Left kidney (tissue), 8 donors: ENCODE results near the gene SLC13A4. TPM values are rescaled to one million over a fixed set of nuclear protein-coding genes. Genes with fewer than 3 reads are reported as not detected.
"Not testable (repeated sequence)": the region's sequence is repeated elsewhere in the genome, so short reads cannot be mapped to it uniquely, and the experiment has no call there.

Source experiments
- DNase-seq: peaks from one replicate; pipeline ENCODE4 v3.0.0-alpha.2; 2013
- long read RNA-seq, 8 donors: transcript quantifications; one replicate each; lab custom pipeline, GENCODE V29; 2026
- polyA plus RNA-seq: library from polyadenylated mRNA; unstranded; fragments of 120-200 nt; gene quantifications from one replicate; pipeline ENCODE4 v1.2.1, GENCODE V29; 2013; ENCODE audit not compliant: insufficient read length

SLC13A4 gene, protein sequence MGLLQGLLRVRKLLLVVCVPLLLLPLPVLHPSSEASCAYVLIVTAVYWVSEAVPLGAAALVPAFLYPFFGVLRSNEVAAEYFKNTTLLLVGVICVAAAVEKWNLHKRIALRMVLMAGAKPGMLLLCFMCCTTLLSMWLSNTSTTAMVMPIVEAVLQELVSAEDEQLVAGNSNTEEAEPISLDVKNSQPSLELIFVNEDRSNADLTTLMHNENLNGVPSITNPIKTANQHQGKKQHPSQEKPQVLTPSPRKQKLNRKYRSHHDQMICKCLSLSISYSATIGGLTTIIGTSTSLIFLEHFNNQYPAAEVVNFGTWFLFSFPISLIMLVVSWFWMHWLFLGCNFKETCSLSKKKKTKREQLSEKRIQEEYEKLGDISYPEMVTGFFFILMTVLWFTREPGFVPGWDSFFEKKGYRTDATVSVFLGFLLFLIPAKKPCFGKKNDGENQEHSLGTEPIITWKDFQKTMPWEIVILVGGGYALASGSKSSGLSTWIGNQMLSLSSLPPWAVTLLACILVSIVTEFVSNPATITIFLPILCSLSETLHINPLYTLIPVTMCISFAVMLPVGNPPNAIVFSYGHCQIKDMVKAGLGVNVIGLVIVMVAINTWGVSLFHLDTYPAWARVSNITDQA
- 6.2 TPM for polyA plus RNA-seq
- long read RNA-seq, donor 1, result 0 reads
- long read RNA-seq, donor 2, result 0 reads
- long read RNA-seq, donor 3, result 0 reads
- long read RNA-seq, donor 4, result 0 reads
- long read RNA-seq, donor 5, result 0 reads
- long read RNA-seq, donor 6, result 0 reads
- long read RNA-seq, donor 7, result 0 reads
- long read RNA-seq, donor 8, result 0 reads

DNA sequence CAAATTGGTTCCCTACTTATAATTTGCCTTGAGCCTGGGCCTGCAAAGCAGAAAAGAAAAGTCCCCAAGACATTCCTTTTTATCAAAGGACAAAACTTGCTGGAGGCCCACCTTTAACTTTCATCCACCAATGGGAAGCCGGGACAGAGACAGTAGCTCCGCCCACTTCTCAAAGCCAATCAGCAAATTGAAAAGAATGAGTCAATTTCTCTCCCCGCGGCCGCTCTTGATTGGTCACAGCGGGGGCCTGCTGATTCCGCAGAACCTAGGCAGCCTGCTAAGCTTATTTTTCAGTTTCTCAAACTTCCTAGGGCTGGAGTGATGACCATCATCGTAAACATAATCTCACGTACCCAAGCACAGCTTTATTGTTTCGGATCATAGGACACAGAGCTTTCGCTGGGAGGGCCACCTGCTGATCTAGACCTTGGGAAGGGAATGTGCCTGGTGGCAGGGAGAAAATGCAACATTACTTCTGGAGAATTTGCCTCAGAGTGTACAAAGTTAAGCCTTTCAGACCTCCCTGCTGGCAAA, at the start of gene SLC13A4:
TSS of gene SLC13A4 (minus strand) at position 51 of the 534 bp plus-strand sequence. CDS start 690 bp downstream, outside the sequence.
- DNase-seq, result no peak

DNA sequence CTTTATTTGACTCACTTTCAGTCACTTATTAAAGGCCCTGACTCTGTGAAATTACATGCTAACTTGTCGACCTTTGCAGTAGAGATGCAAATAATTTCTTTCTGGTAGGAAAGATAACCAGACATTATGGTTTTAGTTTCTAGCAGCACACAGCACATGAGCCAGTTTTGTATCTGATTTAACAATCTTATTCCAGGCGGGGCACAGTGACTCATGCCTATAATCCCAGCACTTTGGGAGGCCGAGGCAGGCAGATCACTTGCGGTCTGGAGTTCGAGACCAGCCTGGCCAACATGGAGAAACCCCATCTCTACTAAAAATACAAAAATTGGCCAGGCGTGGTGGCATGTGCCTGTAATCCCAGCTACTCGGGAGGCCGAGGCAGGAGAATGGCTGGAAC, 47.9 kb upstream of the SLC13A4 start:
- DNase-seq, result not testable (repeated sequence)

DNA sequence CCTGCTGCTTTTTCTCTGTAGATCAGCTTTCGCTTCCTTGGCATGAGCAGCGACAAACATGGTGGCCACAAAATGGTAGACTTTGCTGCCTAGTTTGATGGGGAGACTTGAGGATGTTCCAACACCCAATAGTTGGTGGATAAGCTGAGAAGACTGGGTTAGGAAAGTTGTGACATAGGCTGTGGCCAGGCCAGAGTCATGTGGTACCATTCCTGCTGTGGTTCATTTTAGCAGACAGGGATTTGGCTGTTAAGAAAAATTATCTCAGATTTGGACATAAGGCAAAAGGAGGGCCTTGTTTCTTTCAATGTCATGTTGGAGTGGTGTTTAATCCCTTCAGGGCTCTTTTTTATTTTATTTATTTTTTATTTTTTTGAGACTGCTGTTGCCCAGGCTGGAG, 47.2 kb upstream of the SLC13A4 start:
- no peak for DNase-seq

DNA sequence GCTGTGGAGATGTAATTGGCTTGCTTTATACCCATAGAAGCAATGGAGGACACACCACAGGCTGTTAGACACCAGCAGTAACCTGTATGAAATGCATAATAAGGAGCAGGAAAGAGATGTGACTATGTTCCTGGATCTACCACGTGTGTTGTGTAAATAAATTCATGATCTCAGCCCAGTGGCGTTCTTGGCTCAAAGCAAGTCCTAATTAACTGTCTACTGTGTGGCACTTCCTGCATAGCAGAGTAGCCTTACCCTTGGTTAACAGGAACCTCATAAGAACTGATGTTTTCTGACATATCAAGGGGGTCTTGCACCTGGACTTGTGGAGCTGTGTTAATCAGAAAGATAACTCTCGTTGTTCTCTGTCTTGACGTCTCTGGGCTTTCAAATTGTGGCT, 46.3 kb upstream of the SLC13A4 start:
- DNase-seq, result no peak

DNA sequence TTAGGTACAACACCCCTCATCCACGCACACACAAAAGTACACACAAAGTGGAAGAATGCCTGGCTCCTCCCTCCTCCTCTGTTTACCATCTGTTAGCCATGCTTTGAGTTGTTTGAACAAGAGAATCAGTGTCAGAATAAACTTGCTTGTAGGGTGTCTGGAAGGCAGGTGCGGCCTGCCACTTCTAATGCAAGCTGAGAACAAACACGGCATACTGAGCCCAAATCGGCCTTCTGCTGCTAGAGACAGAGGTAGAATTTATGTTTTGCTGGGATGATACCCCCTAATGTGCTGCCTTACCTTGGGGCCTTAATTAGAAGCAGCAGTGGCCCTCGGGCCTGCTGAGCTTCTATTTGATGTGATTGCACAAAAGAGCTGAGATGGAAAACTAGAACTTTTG, 45.5 kb upstream of the SLC13A4 start:
- DNase-seq, result no peak

DNA sequence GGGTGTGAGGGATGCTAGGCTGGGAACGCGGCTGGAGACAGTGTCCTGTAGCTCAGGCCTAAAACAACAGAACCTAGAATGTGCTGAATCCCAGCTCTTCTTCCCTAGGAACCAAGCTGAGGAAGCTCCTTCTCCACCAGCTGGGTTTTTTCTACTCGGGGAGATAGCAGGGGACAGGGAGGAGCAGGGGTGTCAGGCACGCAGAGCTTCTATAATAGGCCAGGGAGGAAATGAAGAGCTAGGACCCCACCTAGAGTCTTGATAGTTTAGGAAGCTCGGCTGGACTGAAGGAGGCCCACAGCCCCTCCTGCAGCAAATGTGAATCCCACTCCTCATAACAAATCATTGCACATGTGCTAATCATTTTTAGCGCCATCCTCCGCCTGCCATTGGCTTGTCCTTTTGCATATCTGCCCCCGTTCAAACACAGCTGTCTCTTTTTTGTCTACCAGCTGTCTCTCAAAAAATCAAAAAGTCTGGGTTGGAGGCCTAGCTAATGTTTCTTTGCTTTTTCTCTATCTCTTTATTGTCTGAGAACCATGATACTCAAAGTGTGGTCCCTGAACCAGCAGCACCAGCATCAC, 44.7 kb upstream of the SLC13A4 start:
- DNase-seq, result peak; percentile 4

DNA sequence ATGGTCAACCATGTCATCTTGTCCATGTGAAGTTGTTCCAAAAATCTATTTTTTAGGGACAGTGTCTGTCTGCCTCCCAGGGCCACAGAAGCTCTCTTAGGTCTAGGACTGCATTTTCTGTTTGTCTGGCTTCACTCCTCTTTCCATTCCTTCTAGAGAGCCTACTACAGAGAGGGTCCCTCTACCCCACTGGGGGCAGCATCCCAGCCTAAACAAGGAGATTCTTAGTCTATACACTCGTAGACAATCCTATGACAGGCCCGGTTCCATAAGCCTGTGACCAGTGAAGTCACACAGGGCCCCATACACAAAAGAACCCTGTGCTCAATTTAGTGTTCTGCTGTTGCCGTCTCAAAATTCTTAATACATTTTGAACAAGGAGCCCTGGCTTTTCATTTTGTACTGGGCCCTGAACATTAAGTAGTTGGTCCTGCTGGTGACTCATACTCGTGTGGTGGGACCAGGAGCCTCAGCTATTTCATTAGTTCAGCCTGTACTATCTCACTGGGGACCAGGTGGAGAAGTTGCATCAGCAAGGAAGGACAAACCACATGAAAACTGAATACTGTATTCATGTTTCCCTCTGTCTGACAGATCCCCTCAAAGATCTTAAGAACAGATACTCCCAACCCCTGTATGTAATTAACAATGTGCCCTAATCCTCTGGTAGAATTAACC, 44.1 kb upstream of the SLC13A4 start:
- no peak for DNase-seq

DNA sequence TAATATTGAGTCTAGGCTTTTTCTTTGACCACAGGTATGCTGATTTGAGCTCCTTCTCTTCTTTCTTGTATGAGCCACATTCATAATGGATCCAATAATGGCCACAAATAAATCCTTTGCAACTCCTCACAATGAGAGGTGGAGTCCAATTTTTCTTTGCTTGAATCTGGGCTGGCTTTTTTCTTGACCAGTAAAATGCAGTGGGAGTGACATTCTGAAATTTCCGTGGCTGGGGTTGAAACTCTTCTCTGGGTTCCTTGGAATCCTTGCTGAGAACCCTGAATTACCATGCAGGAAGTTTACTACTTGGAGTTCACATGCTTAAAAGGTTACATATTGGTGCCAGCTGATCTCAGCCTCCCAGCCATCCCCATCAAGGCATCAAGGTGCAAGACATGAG, 43.1 kb upstream of the SLC13A4 start:
- no peak for DNase-seq

DNA sequence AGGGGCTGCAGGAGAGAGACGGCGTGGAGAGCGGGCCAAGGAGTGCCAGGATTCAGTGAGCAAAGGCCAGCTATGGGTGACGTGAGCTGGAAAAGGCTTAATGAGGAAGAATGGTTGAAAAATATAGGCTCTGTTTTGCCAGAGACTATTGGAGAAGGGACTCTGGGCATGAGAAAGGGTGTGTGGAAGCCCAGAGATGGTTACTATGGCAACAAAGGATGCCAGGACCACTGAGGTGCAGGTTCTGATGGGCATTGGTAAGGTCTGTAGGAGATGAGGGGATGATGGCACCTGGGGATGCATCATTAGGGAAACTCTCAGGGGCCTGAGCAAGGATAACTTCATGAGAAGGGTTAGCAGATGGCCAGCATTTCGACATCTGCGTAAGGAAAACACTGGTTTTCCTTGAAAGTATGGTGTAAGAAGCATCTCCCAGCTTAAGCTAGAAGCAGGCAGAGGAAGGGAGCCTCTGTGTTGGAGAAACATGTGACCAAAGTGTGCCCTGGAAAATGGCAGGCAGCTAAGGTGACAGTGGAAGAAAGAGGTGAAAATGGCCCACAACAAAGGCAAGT, 42.2 kb upstream of the SLC13A4 start:
- no peak for DNase-seq

DNA sequence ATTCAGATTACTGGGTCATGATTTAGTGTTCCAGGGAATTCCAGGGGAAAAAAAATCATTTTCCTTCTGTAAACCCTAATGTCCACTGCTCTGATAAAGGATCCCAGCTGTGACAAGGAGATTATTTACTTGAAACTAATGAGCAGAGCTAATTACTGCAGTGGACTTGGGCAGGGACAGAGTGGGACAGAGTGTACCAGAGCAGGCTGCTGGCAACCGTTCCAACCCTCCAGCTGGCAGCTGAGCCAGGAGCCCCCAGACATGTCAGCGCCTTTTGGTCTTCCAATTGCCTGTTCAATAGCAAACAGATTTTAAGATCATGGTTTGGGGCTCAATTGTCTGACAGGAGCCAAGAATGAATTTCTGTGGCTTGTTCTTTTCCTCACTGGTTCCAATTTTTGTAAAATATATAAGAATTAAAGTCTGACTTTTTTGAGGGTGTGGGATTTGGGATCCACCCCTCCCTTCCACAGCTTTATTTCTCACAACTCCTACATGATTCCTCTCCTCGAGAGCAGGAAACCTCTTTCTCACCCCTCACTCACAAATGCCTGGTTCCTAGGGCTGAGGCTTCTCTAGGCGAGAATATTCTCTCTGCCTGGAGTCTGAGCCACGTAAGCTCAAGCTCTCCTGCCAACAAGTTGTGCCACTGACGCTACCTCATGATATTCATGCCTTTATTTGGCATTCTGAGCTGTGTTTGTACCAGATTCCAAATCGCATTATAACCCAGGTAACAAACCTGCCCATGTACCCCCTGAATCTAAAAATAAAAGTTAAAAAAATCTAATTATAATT, 41.2 kb upstream of the SLC13A4 start:
- no peak for DNase-seq

DNA sequence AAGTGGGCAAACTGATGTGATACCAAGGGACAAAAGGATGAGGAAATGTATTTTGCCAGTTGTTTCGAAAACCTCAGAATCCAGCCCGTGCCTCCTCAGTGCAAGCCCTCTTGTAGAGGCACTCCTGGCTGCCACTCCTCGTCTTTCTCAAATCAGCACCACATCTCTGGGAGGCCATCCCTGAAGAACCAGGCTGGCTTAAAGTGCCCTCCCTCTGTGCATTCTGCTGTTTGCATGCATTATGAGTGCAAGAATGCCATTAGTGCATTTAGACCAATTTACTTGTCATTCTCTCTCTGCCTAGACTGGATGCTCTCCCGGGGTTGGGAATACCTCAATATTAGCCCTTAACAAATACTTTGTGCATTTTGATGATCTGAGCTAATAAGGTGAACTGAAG, 40.5 kb upstream of the SLC13A4 start:
- DNase-seq, result no peak

DNA sequence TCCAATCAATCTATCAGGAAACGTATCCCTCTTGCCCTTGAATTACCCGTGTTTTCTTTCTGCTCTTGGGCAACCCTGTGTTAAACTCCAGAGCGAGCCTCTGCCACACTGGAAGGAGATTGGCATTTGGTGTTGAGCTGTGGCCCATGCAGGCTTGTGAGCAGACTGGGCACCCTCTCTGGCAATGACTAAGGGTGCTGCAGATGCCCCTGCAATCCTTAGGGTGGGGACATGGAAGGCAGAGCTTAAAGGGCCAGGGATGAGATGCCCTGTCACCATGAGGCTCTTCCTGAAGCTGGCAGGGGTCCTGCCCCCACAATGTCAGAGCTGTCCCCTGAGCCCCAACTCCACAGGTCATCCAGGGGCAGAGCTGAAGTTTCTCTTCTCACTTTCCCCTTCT, 40.1 kb upstream of the SLC13A4 start:
- DNase-seq, result no peak

DNA sequence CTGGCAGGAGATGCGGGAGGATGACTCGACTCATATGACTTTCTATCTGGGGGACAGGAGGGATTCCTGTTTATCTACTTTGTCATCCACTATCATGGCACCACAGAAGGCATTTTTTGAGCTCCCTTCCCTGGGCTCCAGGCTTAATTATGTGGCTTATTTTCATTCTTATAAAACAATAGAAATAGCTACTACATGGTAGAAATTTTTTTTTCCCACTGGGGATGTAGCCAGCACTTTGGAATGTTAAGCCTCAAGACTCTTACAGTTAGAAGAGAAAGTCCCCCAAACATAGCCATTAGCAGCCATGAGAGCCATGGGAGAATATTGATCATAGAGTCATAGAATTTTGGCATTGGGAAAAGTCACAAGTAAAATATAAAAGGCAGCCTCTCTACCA, 35.3 kb upstream of the SLC13A4 start:
- no peak for DNase-seq

DNA sequence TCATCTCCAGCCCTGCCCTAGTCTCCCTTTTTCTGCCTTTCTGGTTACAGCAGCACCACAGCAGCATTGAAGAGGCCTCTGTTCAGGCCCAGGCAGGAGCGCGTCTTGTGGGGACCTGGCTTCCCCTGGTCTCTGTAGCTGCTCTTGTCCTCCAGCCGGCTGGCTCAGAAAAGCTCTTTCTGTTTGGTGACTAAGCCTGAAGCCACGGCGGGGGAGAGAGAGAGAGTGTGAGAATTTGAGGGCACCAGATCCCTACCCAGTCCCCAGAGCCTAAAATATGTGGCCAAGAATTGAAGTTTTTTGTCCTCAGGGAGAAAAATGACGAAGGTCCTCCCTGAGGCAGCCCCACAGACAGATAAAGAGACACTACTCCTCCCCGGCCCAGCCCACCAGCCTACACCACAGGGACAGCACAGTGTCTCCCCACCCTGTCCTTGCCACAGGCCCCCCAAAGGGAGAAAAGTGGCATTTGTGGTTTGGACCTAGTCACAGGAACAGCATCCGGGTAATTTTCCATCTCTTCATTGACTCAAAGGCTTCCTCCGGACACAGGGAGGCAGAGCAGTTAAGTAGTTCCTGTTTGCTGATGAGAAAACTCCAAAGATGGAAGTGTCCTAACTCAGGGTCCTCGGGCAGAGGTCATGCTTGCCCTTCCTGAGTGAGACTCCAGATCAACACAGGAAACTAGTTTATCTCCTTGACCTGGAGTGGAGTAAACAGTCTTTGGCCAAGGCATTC, 33.9 kb upstream of the SLC13A4 start:
- no peak for DNase-seq

DNA sequence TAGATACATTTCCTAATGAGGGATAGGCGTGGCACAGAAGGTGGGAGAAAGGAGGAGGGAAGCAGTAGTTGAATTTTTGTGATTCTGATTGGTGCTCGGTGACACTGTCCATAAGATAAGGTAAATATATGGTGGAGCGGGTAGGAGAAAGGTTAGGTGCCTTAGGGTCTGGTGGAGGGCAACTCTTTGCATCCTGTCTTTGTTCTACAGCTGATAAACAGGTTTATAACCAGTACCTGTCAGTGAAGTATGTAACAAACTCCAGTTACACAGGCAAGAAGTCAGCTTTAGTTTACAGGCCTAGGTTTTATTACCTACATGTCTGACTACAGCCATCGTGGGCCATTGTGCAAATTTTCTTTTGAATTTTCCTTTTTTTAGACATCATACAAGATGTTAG, 31.5 kb upstream of the SLC13A4 start:
- DNase-seq, result no peak

DNA sequence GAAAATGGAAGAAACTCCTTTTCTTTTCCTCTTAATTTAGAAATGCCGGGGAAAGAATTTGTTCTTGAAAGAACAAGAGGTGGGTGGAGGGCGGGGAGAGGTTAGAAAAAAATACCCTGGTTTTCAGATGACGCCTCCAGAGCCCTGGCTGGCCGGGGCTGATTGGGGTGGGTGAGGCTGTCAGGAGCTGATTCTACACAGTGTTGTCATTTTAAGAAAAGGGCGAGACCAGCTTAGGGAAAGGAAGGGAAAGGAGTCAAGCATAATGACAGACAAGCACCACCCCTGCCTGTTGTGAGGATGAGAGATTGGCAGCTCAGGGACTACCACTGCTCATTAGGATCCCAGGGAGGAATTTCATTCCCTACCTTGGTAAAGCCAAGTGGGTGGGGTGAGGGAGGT, 30.5 kb upstream of the SLC13A4 start:
- no peak for DNase-seq

DNA sequence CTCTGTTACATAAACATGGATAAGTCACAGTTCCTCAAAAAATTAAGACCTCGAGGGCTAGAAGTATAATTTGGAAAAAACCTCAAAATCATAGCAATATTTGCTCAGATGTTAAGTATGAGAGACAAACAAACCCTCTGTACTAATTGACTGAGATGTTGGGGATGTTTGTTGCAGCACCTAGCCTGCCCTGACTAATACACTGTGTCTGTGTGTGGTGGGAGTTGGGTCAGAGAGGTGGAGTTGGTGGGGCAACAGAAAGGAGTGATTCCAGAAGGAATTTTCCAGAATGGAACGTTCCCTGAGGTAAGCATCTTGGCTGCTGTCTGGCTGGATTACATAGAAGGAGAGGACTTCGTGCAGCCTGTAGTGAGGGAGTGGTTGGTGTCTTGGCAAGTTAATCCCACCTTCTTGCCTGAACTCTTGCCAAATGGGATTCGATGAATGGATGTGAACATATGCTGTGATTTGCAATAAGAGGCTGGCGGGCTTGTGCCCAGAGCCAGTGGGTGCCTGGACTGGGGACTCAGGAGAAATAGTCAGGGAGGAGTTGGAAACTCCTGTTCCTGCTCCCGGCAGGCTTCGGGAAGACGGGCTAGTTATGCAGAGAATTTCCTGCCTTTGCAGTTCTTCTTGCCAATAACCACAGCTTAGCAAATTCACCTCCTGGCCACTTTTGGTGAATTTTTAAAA, 29.9 kb upstream of the SLC13A4 start:
- no peak for DNase-seq

DNA sequence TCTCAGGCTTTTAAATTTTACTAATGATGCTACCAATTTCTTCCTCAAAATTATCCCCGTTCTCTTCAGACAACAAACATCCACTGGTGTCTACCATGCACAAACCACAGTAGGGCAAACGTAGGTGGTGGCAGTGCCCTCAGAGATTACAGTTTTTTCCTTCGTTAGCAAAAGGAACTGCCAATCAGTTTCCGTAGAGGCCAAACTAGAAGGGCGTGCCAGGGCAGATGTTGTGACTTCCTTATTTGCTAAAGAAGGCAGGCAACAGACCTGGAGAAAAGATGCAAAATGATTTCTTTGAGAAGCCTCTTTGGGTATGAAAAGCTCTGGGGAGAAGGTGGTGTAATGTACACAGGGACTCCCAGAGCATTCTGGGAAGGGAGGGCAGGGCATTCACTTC, 28.2 kb upstream of the SLC13A4 start:
- DNase-seq, result no peak

DNA sequence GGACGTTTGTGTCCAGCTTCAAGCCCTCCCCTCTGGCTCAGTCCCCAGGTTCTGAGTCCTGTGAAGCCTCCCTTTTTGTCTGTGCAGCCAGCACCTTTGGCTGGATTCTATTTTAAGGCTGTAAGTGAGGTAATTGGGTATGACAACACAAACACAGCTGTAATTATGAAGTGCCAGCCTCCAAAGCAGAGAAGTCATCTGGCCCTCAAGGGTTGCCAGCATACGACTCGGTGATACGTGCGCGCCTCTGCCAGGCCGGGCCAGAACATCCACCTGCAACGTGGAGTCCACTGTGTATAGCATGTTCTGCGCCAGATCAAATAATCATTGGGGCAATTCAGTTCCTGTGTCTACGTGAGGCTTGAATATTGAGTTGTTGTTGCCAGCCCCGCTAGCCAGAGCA, 27.4 kb upstream of the SLC13A4 start:
- DNase-seq, result no peak
